ENCODE results near the gene MEI4. TPM values are rescaled to one million over a fixed set of nuclear protein-coding genes. Genes with fewer than 3 reads are reported as not detected.
"Not testable (repeated sequence)": the region's sequence is repeated elsewhere in the genome, so short reads cannot be mapped to it uniquely, and the experiment has no call there.

Gene MEI4
- total RNA-seq, 2 experiments from 2014 or later = not detected

DNA sequence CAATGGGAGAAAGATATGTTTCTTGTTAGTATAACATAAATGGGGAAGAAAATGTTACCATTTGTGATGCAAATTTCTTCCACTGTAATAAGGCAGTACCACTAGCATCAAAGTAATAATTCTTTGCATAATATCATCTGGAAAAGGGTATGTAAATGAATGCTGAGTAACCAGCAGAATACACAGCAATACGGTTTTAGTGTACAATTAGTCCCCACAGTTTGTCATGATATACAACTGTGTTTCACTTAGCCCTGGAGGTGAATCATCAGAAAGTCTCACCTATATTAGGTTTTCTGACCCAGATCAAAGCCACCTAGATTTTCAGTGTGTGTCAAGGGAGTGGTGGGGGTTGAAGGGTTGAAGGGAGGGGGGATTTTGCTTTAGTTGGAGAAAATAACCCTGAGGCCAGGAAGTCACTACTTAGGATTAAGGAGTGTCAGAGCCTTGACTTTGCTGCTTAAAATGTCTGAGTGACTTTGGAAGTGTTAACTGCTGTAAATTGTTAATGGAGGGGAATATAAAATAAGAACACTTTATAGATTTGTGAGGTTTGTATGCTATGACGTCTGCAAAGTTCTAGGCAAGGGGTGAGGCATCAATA, 8.6 kb upstream of the MEI4 start:
- H3K4me1 Mint-ChIP-seq (ENCODE audit: low read depth) = no peaks in the 10 kb centered on the region
- H3K36me3 Mint-ChIP-seq = no peaks in the 10 kb centered on the region
- H3K27ac Mint-ChIP-seq = no peak overlapping the region
- intact Hi-C loops (cut with micrococcal nuclease) = no loop called here
- CTCF ChIA-PET = no interaction called here
- no peak overlapping the region for H3K4me3 Mint-ChIP-seq
- POLR2A ChIA-PET = no interaction called here
- peaks cover 5% of the 10 kb centered on the region for H3K27me3 Mint-ChIP-seq
- DNase-seq = no peak
- no peaks in the 10 kb centered on the region for H3K9me3 Mint-ChIP-seq

GRCh38 chr6:77650098-77650663, 2.7 kb upstream of the MEI4 start:
- Mint-ChIP-seq H3K36me3 (no peaks in the 10 kb centered on the region), H3K4me1 (ENCODE audit: low read depth) (no peaks in the 10 kb centered on the region), H3K4me3 (no peak overlapping the region), H3K9me3 (no peaks in the 10 kb centered on the region), H3K27ac (no peak overlapping the region), H3K27me3 (peaks cover 15% of the 10 kb centered on the region)
- CTCF ChIA-PET = interaction anchor here (0.6 kb wide), 1 partner anchor 208 kb away, joined by 3 read pairs; no protein-coding TSS in a partner anchor
- intact Hi-C loops (cut with micrococcal nuclease) = no loop called here
- POLR2A ChIA-PET = no interaction called here
- peak; percentile 22 for DNase-seq

DNA sequence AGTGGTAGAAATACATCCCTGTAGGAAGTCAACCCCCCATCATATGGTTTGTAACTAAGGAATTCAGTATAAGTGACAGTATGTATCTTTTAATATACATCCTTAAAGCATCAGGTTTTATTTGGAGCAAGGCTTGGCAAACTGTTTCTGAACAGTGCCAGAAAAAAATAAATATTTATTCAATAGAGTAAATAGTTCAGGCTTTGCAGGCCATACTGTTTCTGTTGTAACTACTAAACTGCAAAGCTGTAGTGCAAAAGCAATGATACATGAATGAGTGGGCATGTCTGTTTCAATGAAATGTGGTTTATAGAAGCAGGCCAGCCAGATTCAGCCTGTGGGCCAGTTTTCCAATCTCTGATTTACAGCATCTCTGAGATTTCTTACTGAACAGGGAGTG, 977 bp downstream of the MEI4 start:
- CTCF ChIA-PET = no interaction called here
- Mint-ChIP-seq H3K36me3 (no peaks in the 10 kb centered on the region), H3K4me1 (ENCODE audit: low read depth) (no peaks in the 10 kb centered on the region), H3K27ac (no peak overlapping the region), H3K9me3 (no peaks in the 10 kb centered on the region), H3K27me3 (peaks cover 11% of the 10 kb centered on the region), H3K4me3 (no peak overlapping the region)
- DNase-seq = no peak
- POLR2A ChIA-PET = no interaction called here
- intact Hi-C loops (cut with micrococcal nuclease) = no loop called here

DNA sequence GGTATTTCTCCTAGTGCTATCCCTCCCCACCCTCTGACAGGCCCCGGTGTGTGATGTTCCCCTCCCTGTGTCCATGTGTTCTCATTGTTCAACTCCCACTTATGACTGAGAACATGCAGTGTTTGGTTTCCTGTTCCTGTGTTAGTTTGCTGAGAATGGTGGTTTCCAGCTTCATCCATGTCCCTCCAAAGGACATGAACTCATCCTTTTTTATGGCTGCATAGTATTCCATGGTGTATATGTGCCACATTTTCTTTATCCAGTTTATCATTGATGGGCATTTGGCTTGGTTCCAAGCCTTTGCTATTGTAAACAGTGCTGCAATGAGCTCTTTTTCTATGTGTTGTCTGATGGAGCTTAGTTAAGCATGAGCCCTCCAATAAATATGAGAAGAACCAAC, 2.2 kb downstream of the MEI4 start:
- H3K4me3 Mint-ChIP-seq; H3K36me3 Mint-ChIP-seq; POLR2A ChIA-PET; H3K4me1 Mint-ChIP-seq (ENCODE audit: low read depth); intact Hi-C loops (cut with micrococcal nuclease); H3K9me3 Mint-ChIP-seq; DNase-seq; H3K27ac Mint-ChIP-seq: not testable (repeated sequence)
- H3K27me3 Mint-ChIP-seq = peaks cover 10% of the 10 kb centered on the region
- CTCF ChIA-PET = interaction anchor here (1.3 kb wide), 1 partner anchor 35 kb away, joined by 3 read pairs; no protein-coding TSS in a partner anchor

GRCh38 chr6:77656999-77657764, 4.3 kb downstream of the MEI4 start:
- Mint-ChIP-seq H3K4me1 (ENCODE audit: low read depth) (no peaks in the 10 kb centered on the region), H3K36me3 (no peaks in the 10 kb centered on the region), H3K27me3 (no peaks in the 10 kb centered on the region), H3K9me3 (no peaks in the 10 kb centered on the region), H3K27ac (no peak overlapping the region), H3K4me3 (no peak overlapping the region)
- intact Hi-C loops (cut with micrococcal nuclease) = no loop called here
- POLR2A ChIA-PET = no interaction called here
- CTCF ChIA-PET = interaction anchor here (0.6 kb wide), 1 partner anchor 50 kb away, joined by 3 read pairs; no protein-coding TSS in a partner anchor
- DNase-seq = no peak

DNA sequence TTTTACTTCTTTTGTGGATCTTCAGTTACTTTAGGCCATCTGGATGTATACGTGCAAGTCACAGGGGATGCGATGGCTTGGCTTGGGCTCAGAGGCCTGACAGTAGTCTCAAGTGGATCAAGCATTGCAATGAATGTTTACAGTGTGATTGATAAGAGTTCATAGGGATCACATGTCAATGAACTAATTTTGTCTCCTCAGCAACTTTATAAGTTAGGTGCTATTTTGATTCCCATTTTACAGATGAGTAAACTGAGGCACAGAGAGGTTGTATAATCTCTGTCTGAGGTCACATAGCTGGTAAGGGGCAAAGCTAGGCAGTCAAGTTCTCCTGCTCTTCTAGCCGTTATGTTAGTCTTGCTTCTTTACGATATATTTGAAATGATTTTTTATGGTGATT, 13.5 kb downstream of the MEI4 start:
- no peaks in the 10 kb centered on the region for H3K36me3 Mint-ChIP-seq
- intact Hi-C loops (cut with micrococcal nuclease) = no loop called here
- H3K9me3 Mint-ChIP-seq = no peaks in the 10 kb centered on the region
- no peaks in the 10 kb centered on the region for H3K27me3 Mint-ChIP-seq
- H3K4me3 Mint-ChIP-seq = no peak overlapping the region
- DNase-seq = no peak
- no peaks in the 10 kb centered on the region for H3K4me1 Mint-ChIP-seq (ENCODE audit: low read depth)
- no peak overlapping the region for H3K27ac Mint-ChIP-seq
- ChIA-PET POLR2A (no interaction called here), CTCF (no interaction called here)

DNA sequence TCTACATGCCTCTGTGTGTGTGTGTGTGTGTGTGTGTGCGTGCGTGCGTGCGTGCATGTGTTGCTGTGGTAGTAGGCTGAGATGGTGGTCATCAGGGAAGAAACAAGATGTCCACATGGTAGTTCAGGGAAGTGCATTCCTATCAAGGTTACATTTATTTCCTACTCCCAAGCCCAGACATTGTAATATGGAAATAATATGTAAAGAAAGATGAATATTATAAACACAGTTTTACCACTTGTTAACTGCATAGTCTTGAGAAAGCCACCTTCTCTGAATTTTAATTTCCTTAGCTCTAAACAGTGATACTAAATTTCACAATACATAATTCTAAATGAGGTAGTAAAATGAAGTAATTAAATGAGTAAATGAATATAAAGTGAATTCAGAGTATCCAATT, 14.0 kb downstream of the MEI4 start:
- no peaks in the 10 kb centered on the region for H3K9me3 Mint-ChIP-seq
- POLR2A ChIA-PET = no interaction called here
- no peaks in the 10 kb centered on the region for H3K27me3 Mint-ChIP-seq
- no peaks in the 10 kb centered on the region for H3K4me1 Mint-ChIP-seq (ENCODE audit: low read depth)
- CTCF ChIA-PET = no interaction called here
- H3K4me3 Mint-ChIP-seq = no peak overlapping the region
- intact Hi-C loops (cut with micrococcal nuclease) = no loop called here
- no peak for DNase-seq
- no peak overlapping the region for H3K27ac Mint-ChIP-seq
- no peaks in the 10 kb centered on the region for H3K36me3 Mint-ChIP-seq

- intact Hi-C loops (cut with micrococcal nuclease) = no loop called here
- no peaks in the 10 kb centered on the region for H3K36me3 Mint-ChIP-seq
- no peaks in the 10 kb centered on the region for H3K27me3 Mint-ChIP-seq
- POLR2A ChIA-PET = no interaction called here
- H3K9me3 Mint-ChIP-seq = no peaks in the 10 kb centered on the region
- no peaks in the 10 kb centered on the region for H3K4me1 Mint-ChIP-seq (ENCODE audit: low read depth)
- CTCF ChIA-PET = no interaction called here
- H3K4me3 Mint-ChIP-seq = no peak overlapping the region
- no peak overlapping the region for H3K27ac Mint-ChIP-seq
- no peak for DNase-seq
Observed at GRCh38 chr6:77669913-77670312, 17.1 kb downstream of the MEI4 start.

DNA sequence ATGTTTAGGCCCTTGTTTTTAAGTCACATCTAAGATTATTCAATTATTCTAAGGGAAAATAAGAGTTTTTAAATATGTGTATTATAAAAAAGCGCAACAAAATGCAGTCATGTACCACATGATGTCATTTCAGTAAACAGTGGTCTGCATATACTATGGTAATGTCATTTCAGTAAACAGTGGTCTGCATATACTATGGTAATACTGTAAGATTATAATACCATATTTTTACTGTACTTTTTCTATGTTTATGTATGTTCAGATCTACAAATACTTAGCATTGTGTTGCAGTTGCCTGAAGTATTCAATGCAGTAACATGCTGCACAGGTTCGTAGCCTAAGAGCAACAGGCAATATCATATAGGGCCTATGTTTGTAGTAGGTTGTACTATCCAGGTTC, 21.4 kb downstream of the MEI4 start:
- CTCF ChIA-PET = no interaction called here
- Mint-ChIP-seq H3K9me3 (no peaks in the 10 kb centered on the region), H3K36me3 (no peaks in the 10 kb centered on the region), H3K4me3 (no peak overlapping the region), H3K27ac (no peak overlapping the region), H3K27me3 (no peaks in the 10 kb centered on the region), H3K4me1 (ENCODE audit: low read depth) (no peaks in the 10 kb centered on the region)
- intact Hi-C loops (cut with micrococcal nuclease) = no loop called here
- POLR2A ChIA-PET = no interaction called here
- no peak for DNase-seq

GRCh38 chr6:77678048-77678447, 25.2 kb downstream of the MEI4 start:
- Mint-ChIP-seq H3K36me3 (no peaks in the 10 kb centered on the region), H3K4me1 (ENCODE audit: low read depth) (no peaks in the 10 kb centered on the region), H3K27me3 (no peaks in the 10 kb centered on the region), H3K27ac (no peak overlapping the region), H3K4me3 (no peak overlapping the region), H3K9me3 (peaks cover 2% of the 10 kb centered on the region)
- DNase-seq = no peak
- POLR2A ChIA-PET = no interaction called here
- intact Hi-C loops (cut with micrococcal nuclease) = no loop called here
- CTCF ChIA-PET = no interaction called here

- H3K36me3 Mint-ChIP-seq = no peaks in the 10 kb centered on the region
- intact Hi-C loops (cut with micrococcal nuclease) = no loop called here
Observed at GRCh38 chr6:77683515-77683914, 30.7 kb downstream of the MEI4 start.

GRCh38 chr6:77686931-77687330, 34.1 kb downstream of the MEI4 start:
- no peaks in the 10 kb centered on the region for H3K4me1 Mint-ChIP-seq (ENCODE audit: low read depth)
- no peaks in the 10 kb centered on the region for H3K27me3 Mint-ChIP-seq
- H3K27ac Mint-ChIP-seq = no peak overlapping the region
- CTCF ChIA-PET = no interaction called here
- H3K4me3 Mint-ChIP-seq = no peak overlapping the region
- H3K9me3 Mint-ChIP-seq = no peaks in the 10 kb centered on the region
- POLR2A ChIA-PET = no interaction called here
- intact Hi-C loops (cut with micrococcal nuclease) = no loop called here
- no peak for DNase-seq
- H3K36me3 Mint-ChIP-seq = no peaks in the 10 kb centered on the region

More at GRCh38 chr6:77683515-77683914, 30.7 kb downstream of the MEI4 start:
- Mint-ChIP-seq H3K27ac (no peak overlapping the region), H3K4me3 (no peak overlapping the region), H3K27me3 (no peaks in the 10 kb centered on the region), H3K9me3 (peaks cover 2% of the 10 kb centered on the region), H3K4me1 (ENCODE audit: low read depth) (no peaks in the 10 kb centered on the region)
- ChIA-PET CTCF (no interaction called here), POLR2A (no interaction called here)
- DNase-seq = no peak

DNA sequence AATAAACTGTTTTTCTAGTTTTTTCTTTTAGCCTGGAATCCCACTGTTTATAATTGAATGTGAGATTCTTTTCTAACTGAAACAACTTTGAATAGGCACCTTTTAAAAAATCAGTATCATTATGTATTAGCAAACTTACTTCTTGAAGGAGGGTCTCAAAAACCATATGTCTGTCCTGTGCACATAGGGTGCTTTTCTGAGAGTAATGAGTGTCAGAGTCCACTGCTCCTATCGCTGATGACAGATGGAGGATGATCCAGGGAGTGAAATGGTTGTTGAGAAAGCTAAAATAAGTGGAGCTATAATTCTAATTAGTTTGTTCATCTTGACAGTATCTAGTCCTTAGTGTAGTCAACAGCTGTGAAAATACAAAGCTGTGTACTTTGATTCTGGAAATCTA, 35.8 kb downstream of the MEI4 start:
- Mint-ChIP-seq H3K27me3 (no peaks in the 10 kb centered on the region), H3K4me1 (ENCODE audit: low read depth) (no peaks in the 10 kb centered on the region), H3K36me3 (no peaks in the 10 kb centered on the region), H3K27ac (no peak overlapping the region), H3K4me3 (no peak overlapping the region), H3K9me3 (no peaks in the 10 kb centered on the region)
- ChIA-PET POLR2A (no interaction called here), CTCF (no interaction called here)
- no peak for DNase-seq
- intact Hi-C loops (cut with micrococcal nuclease) = no loop called here

Data from activated CD4-positive, alpha-beta memory T cell treated with anti-CD3 and anti-CD28 coated beads for 36 hours (primary cell).